Stimulated activated CD4-positive, alpha-beta T cell treated with anti-CD3 and anti-CD28 coated beads, Interleukin-12 subunit alpha, Interleukin-12 subunit beta, amount 100 ng/mL, for 48 hours (primary cell): ENCODE measurements around the gene NLRP11.

Experiments used
- DNase-seq, 3 donors: peaks; one replicate each; pipeline ENCODE4 v3.0.0-alpha.2; 2020; ENCODE audit warnings: low read depth in 2 of 3, low spot score in 1 of 3

Gene NLRP11

DNA sequence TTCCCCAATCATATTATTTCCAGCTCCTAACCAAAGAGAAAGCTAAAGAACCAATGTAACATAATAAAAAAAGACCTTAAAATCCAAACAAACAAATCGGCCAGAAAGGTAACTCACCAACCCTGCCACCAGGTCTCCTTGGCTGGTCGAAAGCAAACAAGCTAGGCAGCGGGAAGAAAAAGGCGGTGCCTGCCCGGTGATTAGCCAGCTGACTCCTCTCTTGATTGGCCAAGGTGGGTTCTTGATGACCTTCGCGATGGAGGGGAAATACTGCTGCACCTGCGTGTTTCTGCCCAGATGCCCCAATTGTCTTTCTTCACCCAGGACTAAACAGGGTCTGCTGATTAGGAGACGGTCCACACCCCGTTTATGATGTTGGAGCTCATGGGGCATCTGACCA lies at the start of gene NLRP11:
Gene NLRP11 (minus strand): TSS at position 154 of the 400 bp plus-strand sequence. CDS start 13,825 bp downstream, outside the sequence.
- DNase-seq = no peak

DNA sequence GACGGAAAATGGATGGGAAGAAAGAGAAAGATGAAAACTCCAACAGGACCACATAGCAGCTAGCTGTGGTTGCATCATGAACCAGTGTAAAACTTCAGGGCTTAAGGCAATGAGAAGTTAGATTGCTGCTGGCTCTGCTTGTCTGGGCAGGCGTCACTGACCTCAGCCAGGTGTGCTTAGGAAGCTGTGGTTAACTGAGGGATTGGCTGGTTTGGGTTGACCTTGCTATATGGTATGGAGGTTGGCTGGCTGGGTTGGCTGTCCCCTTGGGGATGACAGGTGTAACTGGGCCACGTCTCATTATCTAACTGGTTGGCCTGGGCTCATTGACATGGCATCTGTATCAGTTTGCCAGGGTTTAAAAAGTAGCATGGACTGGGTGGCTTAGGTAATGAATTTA lies 45.4 kb upstream of the NLRP11 start:
- no peak for DNase-seq

DNA sequence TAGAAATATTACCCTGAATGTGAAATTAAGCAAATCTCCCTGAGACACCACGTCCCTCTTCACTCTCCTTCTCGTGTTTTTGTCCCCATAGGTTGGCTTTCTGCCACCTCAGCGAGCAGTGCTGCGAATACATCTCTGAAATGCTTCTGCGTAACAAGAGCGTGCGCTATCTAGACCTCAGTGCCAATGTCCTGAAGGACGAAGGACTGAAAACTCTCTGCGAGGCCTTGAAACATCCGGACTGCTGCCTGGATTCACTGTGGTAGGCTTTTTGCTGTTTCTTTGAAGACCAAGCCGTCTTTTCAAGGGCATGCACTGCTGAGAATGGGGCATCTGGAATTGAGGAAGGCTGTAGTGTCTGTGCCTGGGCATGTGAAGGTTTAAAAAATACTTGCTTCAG lies 38.9 kb upstream of the NLRP11 start:
- no peak for DNase-seq

DNA sequence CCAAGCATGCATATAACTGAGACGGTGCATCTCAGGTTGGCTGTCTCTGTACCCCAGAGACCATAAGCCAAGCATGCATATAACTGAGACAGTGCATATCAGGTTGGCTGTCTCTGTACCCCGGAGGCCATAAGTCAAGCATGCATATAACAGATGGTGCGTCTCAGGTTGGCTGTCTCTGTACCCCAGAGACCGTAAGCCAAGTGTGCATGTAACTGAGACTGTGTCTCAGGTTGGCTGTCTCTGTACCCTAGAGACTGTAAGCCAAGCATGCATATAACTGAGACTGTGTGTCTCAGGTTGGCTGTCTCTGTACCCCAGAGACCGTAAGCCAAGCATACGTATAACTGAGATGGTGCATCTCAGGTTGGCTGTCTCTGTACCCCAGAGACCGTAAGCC lies 35.3 kb upstream of the NLRP11 start:
- DNase-seq = no peak

DNA sequence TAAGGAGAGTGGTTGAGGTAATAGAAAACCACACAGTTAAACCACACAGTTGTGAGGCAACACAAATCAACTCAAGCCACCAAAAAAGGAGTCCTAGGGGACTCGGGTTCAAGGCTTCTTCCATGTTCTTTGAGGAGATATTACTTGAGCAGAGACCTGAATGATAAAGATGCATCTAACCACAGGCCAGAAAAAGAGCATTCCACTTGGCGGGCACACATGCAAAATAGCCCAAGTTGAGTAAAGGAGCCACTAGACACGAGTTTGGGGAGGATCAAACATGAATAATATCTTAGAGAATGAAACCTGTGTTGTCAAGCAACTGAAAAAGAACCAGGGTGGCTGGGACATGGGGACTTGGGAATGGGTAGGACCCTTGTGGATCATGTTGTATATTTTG lies 34.7 kb upstream of the NLRP11 start:
- DNase-seq = no peak

DNA sequence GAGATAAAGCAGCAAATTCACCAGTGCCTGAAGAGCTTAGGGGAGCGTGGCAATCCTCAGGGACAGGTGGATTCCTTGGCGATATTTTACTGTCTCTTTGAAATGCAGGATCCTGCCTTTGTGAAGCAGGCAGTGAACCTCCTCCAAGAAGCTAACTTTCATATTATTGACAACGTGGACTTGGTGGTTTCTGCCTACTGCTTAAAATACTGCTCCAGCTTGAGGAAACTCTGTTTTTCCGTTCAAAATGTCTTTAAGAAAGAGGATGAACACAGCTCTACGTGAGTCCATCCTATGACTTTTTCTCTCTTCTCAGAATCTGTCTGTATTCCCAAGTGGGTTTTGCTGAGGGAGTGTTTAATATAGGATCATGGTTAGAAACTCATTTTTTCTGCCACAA lies 27.2 kb upstream of the NLRP11 start:
- no peak for DNase-seq

DNA sequence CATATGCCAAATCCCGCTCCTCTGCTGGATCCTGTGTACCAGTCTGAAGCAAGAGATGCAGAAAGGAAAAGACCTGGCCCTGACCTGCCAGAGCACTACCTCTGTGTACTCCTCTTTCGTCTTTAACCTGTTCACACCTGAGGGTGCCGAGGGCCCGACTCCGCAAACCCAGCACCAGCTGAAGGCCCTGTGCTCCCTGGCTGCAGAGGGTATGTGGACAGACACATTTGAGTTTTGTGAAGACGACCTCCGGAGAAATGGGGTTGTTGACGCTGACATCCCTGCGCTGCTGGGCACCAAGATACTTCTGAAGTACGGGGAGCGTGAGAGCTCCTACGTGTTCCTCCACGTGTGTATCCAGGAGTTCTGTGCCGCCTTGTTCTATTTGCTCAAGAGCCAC lies 26.6 kb upstream of the NLRP11 start:
- DNase-seq = no peak

DNA sequence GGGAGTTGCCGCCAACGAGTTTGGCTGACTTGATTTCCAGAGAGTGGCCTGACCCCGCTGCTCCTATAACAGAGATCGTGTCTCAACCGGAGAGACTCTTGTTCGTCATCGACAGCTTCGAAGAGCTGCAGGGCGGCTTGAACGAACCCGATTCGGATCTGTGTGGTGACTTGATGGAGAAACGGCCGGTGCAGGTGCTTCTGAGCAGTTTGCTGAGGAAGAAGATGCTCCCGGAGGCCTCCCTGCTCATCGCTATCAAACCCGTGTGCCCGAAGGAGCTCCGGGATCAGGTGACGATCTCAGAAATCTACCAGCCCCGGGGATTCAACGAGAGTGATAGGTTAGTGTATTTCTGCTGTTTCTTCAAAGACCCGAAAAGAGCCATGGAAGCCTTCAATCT lies 26.2 kb upstream of the NLRP11 start:
- DNase-seq = no peak

DNA sequence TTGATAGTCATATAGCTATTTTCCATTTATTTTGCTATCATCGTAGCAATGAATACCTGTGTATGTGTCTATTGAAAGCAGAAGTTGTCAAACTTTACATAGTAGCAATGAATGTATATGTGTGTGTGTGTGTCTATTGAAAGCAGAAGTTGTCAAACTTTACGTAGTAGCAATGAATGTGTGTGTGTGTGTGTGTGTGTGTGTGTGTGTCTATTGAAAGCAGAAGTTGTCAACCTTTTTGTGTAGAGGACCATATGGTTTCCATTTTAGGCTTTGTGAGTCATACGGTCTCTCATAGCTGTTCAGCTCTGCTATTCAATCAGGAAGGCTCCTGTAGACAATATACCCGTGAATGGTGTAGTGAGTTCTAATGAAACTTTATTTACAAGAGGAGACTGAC lies 25.4 kb upstream of the NLRP11 start:
- DNase-seq = no peak

DNA sequence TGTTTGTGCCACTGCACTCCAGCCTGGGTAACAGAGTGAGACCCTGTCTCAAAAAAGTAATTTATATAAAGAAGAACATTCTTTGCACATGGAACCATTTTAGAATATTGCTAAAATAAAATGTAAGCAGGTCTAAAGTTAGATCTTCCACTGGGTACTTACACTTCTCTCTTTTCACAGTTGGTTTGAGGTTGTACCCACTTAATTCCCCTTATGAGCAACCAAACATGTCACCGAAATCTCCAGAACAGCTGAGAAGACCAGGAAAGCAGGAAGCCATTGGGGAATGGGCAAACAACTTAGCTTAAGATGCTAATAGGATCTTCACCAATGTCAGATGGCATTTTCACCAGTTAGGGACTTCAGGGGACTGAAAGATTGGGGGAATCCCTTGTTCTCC lies 23.4 kb upstream of the NLRP11 start:
- DNase-seq = no peak

DNA sequence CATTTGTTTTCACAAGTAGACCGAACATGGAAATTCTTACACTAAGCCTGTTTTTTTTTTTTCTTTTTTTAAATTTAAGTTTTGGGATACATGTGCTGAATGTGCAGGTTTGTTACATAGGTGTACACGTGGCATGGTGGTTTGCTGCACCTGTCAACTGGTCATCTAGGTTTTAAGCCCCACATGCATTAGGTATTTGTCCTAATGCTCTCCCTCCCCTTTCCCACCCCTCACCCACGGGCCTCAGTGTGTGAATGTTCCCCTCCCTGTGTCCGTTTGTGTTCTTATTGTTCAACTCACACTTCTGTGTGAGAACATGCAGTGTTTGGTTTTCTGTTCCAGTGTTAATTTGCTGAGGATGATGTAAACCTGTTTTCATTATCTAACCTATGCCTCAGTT lies 7.1 kb upstream of the NLRP11 start:
- DNase-seq = no peak

DNA sequence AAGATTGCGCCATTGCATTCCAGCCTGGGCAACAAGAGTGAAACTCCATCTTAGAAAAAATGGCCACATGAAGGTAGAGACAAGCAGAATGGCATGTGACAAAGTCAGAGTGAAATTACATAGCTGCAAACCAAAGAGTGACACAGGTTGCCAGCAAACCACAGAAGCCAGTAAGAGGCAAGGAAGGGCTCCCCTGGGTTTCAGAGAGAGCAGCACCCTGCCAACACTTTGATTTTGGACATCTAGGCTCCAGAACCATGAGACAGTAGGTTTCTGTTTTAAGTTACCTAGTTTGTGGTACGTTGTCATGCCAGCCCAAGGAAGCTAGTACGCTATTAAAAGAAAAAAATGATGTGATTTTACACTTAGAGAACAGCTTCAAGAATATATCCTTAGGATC lies 6.5 kb upstream of the NLRP11 start:
- DNase-seq = no peak

DNA sequence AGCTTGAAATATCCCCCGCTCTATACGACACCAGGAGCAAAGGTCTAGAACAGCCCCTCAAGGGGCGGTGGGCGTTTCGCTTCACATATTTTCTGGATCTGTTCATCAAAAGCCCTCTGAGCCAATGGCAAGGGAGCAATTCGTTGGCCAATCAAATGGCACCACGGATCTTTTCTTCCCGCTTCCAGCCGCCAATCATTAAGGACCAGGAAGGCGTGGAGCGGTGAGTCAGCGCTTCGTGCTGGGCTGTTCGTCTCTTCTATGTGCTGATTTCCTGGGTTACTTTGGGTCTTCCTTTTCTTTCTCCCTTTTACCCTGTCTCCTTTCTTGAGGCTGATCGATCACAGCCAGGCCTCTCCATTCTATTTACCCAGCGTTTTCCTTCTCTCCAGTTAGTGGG lies 4.5 kb upstream of the NLRP11 start, which contains the start of gene NLRP4:
Gene NLRP4 (plus strand): TSS at position 201 of the 400 bp plus-strand sequence. CDS start 15,541 bp downstream, outside the sequence.
- no peak for DNase-seq

DNA sequence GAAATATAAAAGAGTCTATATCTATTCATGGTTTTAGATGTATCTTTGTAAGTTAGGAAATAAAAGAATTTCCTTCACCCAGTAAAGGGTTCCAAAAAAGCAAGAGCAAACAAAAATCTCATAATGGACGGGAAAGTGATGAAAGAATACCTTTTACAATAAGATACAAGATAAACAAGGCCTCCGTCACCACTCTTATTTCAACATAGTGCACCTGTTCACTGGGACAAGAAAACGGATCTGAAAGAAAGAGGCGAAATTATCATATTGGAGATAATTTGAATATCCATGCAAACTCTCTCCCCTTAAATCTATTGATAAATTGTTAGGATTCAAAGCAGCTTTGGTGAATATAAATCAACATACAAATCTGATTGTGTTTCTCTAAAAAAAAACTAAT lies 877 bp upstream of the NLRP11 start:
- no peak for DNase-seq

DNA sequence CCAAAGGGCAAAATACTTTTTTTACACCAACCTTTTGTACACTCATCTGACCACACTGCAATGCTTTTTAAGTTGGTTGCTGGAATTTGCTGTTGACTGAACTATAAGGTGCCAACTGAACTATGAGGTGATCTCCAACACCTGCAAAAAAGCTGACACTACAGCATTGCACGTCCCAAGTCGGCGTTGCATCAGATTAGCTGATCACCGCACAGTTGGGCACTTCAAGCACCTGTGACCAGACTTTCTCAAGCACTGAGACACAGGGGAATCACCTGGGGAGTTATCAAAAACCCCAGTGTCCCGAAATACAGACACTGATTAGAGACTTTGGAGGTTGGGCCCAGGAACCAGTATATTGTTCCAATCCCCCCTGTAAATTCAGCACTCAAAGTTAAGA lies 1.1 kb downstream of the NLRP11 start:
- DNase-seq = no peak

DNA sequence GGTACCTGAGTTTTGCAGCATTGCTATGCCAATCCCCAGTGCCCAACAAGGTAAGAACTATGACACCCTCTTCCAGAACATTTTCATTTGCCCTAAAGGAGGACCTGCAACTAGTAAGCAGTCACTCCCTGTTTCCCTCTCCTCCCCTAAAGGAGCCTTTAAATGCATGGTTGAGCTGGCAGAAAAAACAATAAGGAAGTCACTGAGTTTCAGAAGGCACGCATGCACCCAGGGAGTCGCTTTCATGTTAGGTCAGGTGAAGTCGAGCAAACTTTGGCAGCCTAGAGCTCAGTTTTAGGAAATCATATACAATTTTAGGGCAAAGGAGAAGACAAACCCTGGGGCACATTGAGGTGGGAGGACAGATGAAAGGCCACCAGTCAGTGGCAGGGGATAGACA lies 11.8 kb downstream of the NLRP11 start:
- no peak for DNase-seq

DNA sequence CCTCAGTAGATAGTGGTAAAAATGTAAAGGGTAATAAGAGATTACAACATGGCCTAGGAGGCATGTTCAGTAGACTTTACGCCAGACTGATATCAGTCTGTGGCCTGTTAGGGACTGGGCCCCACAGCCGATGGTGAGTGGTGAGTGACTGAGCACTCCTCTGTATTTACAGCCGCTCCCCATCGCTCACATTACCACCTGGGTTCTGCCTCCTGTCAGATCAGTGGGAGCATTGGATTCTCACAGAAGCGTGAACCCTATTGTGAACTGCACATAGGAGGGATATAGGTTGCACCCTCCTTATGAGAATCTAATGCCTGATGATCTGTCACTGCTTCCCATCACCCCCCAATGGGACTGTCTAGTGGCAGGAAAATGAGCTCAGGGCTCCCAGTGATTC lies 17.9 kb downstream of the NLRP11 start:
- no peak for DNase-seq

DNA sequence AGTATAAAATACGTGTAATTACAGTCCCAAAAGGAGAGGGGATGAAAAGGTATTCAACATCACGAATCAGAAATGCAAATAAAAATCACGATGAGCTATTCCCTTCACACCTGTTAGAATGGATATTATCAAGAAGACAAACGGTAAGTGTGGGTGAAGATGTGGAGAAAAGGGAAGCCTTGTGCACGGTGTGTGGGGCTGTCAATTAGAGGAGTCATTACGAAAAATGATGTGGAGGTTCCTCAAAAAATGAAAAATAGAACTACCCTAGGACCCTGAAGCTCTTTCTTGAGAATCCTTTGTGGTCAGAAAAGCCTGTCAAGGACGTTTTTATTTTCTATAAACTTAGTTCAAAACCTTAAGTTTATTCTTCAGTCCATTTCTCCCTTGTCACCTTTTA lies 19.4 kb downstream of the NLRP11 start:
- no peak for DNase-seq

DNA sequence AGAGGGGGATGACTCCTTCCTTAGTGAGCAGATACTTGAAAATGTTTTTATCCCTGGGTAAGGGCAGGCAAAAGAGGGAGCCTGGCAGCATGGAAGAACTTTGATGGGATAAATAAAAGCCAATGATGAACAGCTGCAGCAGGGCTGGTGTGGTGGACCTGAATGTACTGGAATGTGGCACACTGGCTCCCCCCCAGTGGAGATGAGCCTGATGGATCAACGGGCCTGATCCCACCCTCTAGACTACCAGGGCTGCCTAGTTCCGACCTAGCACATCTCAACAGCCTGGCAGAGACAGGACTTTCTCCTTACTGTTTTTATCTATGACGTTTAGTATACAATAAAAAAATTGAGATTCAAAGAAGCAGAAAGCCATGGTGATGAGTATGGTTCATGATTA lies 20.5 kb downstream of the NLRP11 start:
- DNase-seq = no peak

DNA sequence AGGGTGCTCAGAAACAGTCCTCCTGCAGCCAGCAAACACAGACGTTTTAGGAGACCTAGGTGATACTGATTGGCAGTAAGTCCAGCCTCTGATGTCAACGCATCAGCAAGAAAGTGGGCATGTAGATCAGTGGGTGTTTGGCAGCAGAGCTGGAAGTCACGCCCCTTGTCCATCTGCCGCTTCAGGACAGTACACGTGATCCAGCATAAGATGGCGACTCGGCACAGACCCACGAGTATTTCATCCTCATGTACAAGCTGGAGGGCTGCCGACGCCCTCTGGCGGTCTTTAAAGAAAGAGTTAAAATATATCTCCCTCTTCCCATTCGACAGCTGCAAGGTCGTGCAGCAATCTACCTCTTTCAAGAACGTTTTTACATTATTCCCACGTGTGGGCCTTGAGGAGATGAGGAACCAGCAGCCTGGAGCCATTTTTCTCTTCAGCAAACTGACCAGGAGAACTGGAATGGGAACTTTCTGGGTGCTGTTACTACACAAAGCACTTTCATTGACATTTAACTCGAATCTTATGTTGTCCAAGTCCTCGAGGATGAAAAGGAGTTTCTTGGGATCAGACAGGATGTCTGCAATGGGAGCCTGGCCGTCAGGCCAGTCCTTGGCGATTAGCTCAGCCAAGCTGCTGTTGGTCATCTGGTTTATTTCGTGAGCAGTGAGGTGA lies 22.3 kb downstream of the NLRP11 start:
- DNase-seq = peak; percentile 4 to 29 (median 24)

DNA sequence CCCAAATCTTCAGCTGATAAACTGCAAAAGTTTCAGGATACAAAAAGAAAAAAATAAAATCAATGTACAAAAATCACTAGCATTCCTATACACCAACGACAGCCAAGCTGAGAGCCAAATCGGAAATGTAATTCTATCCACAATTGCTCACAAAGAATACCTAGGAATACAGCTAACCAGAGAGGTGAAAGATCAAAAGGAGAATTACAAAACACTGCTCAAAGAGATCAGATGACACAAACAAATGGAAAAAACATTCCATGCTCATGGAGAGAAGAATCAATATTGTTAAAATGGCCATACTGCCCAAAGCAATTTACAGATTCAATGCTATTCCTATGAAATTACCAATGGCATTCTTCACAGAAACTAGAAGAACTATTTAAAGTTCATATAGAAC lies 29.5 kb downstream of the NLRP11 start:
- no peak for DNase-seq

DNA sequence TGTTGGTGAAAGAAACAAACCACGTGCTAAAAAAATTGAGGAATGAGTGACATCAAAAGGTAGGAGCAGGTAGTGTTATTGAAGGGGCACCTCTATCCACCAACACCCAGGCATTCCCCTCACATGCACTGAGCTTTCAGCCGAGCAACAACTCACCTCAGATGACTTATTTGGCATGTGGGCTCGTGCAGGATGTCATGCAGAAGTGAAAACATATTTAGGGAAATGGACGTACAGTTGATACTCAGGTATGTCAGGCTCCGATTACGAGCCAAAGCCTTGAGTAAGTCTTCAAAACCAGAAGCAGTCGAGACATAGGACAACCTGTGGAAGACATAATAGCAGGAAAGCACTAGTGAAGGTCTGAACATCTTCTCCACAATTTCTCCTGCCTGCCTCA lies 30.4 kb downstream of the NLRP11 start:
- DNase-seq = no peak

DNA sequence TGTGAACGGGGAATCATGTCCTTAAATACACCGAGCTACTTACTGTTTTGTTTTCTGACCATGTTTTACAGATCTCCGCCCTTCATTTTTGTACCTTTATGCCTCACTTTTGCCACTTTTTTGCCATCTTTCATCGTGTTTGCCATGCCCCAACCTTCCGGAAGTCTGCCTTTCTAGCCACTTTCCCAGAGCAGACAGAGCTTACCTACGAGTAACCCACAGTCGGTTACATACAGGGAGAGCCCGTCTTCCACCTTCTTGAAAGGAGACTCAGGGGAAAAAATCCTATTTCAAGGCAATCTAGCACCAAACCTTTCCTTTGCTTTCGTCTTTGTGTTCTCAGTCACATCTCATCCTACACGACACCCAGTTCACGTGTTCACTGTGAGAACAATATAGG lies 36.8 kb downstream of the NLRP11 start:
- DNase-seq = no peak

DNA sequence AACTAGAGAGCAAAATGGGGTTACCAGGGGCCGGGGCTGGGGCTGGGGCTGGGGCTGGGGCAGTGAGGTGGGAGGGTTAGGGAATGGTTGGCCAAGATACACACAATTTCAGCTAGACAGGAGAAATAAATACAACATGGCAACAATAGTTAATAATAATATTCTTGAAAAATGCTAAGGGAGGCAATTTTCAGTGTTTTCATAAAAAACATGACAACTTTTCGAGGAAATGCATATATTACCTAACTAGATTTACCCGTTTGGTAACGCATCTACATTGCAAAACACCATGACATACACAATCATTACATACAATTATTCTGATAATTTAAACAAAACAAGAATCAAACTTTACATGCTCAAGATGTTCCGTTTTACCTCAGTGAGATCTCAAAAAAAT lies 50.7 kb downstream of the NLRP11 start:
- no peak for DNase-seq
